OCI-LY3 (cell line): ENCODE results near the gene POLG2.

ENCODE experiments used
- H2AFZ ChIP-seq: fragments of 200-600, 300-600 bp; shearing (Covaris generic); 2 replicates; pipeline ENCODE4 v1.6.0; 2014; ENCODE audit warnings: antibody characterized with exemption, low read depth, low read length
- H3K27ac ChIP-seq: fragments of 200-600, 300-600 bp; sonication (generic); 2 replicates; pipeline ENCODE4 v1.5.1; 2014; ENCODE audit warnings: mild to moderate bottlenecking, low read length, moderate library complexity, mixed read lengths
- H3K27me3 ChIP-seq: fragments of 200-600, 300-600 bp; sonication (generic); 2 replicates; pipeline ENCODE4 v1.6.1; 2014; ENCODE audit warnings: low read depth, low read length, mixed read lengths
- H3K36me3 ChIP-seq: fragments of 200-600, 300-600 bp; sonication (generic); replicated peaks from 2 replicates; pipeline ENCODE3; 2014; ENCODE audit warnings: low read depth, low read length, mixed read lengths
- H3K4me1 ChIP-seq: fragments of 300-600, 200-600 bp; sonication (generic); 2 replicates; pipeline ENCODE4 v1.6.1; 2014; ENCODE audit warnings: low read length, mixed read lengths
- H3K4me2 ChIP-seq: fragments of 200-600, 300-600 bp; sonication (generic); 2 replicates; pipeline ENCODE4 v1.6.1; 2014; ENCODE audit warnings: low read length, mixed read lengths
- H3K4me3 ChIP-seq: fragments of 300-600, 200-600 bp; sonication (generic); 2 replicates; pipeline ENCODE4 v1.5.1; 2014; ENCODE audit warnings: antibody characterized with exemption, mild to moderate bottlenecking, low read length, moderate library complexity
- H3K79me2 ChIP-seq: fragments of 300-600, 200-600 bp; shearing (Covaris generic); 2 replicates; pipeline ENCODE4 v1.6.1; 2014; ENCODE audit warnings: mild to moderate bottlenecking, low read length, mixed read lengths
- H3K9ac ChIP-seq: fragments of 300-600, 200-600 bp; shearing (Covaris generic); 2 replicates; pipeline ENCODE4 v1.6.0; 2014; ENCODE audit warnings: mild to moderate bottlenecking, low read length, moderate library complexity
- H3K9me3 ChIP-seq: fragments of 200-600, 300-600 bp; shearing (Covaris generic); 2 replicates; pipeline ENCODE4 v1.6.1; 2014; ENCODE audit warnings: low read length, mixed read lengths; ENCODE audit not compliant: insufficient read depth
- H4K20me1 ChIP-seq: fragments of 200-600, 300-600 bp; sonication (generic); 2 replicates; pipeline ENCODE4 v1.6.1; 2016; ENCODE audit warnings: low read length, mixed read lengths; ENCODE audit not compliant: insufficient read depth
- EZH2phosphoT487 ChIP-seq: fragments of 200-600 bp; shearing (Covaris generic); IDR thresholded peaks from 2 replicates; pipeline ENCODE4 v1.6.1; 2018; ENCODE audit warnings: antibody characterized with exemption, mixed run types, low read depth
- TF ChIP-seq, protein P1 (sequence below): fragments of 200-600, 300-600 bp; sonication (generic); IDR thresholded peaks from 2 replicates; pipeline ENCODE4 v1.5.1; 2014; ENCODE audit warnings: antibody characterized with exemption, low read length, low read depth

POLG2 gene

GRCh38 chr17:64537488-64537887 is 40.6 kb upstream of the POLG2 start:
- Histone ChIP-seq H3K9me3 (no peaks in the 10 kb centered on the region), H2AFZ (no peak overlapping the region), H3K27ac (no peak overlapping the region), H3K36me3 (peaks cover 70% of the 10 kb centered on the region), H3K4me3 (no peak overlapping the region), H3K4me2 (no peak overlapping the region), H3K79me2 (no peaks in the 10 kb centered on the region), H3K27me3 (no peaks in the 10 kb centered on the region), H3K4me1 (no peaks in the 10 kb centered on the region), H3K9ac (no peak overlapping the region), H4K20me1 (no peaks in the 10 kb centered on the region)
- TF ChIP-seq, protein P1, sequence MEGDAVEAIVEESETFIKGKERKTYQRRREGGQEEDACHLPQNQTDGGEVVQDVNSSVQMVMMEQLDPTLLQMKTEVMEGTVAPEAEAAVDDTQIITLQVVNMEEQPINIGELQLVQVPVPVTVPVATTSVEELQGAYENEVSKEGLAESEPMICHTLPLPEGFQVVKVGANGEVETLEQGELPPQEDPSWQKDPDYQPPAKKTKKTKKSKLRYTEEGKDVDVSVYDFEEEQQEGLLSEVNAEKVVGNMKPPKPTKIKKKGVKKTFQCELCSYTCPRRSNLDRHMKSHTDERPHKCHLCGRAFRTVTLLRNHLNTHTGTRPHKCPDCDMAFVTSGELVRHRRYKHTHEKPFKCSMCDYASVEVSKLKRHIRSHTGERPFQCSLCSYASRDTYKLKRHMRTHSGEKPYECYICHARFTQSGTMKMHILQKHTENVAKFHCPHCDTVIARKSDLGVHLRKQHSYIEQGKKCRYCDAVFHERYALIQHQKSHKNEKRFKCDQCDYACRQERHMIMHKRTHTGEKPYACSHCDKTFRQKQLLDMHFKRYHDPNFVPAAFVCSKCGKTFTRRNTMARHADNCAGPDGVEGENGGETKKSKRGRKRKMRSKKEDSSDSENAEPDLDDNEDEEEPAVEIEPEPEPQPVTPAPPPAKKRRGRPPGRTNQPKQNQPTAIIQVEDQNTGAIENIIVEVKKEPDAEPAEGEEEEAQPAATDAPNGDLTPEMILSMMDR = no peak

DNA sequence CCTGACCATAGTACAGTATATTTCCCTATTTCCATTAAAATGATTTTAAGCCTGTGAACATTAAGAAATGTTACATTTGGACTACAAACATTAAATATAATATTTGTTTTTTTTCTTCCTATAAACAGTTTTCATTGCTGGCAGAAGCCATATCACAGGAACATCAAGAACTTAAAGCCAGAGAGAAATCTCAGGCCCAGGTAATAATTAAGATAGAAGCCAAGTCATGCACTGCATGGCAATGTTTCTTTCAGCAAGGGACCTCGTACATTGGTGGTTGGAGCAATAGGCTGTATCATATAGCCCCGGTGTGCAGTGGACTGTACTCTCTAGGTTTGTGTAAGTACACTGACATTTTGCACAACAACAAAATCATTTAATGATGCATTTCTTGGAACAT is 40.1 kb upstream of the POLG2 start:
- no peak overlapping the region for H3K9ac ChIP-seq
- H3K4me2 ChIP-seq = no peak overlapping the region
- no peaks in the 10 kb centered on the region for H3K4me1 ChIP-seq
- H4K20me1 ChIP-seq = no peaks in the 10 kb centered on the region
- H3K9me3 ChIP-seq = no peaks in the 10 kb centered on the region
- no peak overlapping the region for H3K27ac ChIP-seq
- H3K36me3 ChIP-seq = peaks cover 72% of the 10 kb centered on the region
- H2AFZ ChIP-seq = no peak overlapping the region
- H3K27me3 ChIP-seq = no peaks in the 10 kb centered on the region
- TF ChIP-seq, protein P1 = no peak
- no peak for TF ChIP-seq EZH2phosphoT487
- H3K79me2 ChIP-seq = no peaks in the 10 kb centered on the region
- no peak overlapping the region for H3K4me3 ChIP-seq

DNA sequence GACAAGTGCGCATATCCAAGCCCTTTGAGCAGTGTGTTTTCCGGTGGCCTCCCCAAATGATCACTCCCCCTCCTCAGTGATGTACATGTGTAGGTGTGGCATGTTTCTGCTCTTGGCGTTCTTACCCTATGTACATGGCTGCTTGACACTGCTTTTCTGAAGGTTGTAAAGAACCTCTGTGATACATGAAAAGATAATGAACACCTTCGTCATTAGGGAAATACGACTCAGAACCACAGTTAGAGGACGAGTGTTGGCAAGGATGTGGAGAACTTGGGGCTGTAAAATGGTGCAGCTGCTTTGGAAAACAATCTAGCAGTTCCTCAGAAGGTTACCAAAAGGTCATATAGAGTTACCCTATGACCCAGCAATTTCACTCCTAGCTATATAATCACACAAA is 38.5 kb upstream of the POLG2 start:
- Histone ChIP-seq H3K27me3 (no peaks in the 10 kb centered on the region), H3K36me3 (peaks cover 80% of the 10 kb centered on the region), H3K4me3 (no peak overlapping the region), H3K27ac (no peak overlapping the region), H3K4me1 (no peaks in the 10 kb centered on the region), H4K20me1 (no peaks in the 10 kb centered on the region), H3K4me2 (no peak overlapping the region), H3K9me3 (no peaks in the 10 kb centered on the region), H3K79me2 (no peaks in the 10 kb centered on the region), H3K9ac (no peak overlapping the region), H2AFZ (no peak overlapping the region)
- no peak for TF ChIP-seq EZH2phosphoT487
- TF ChIP-seq, protein P1 = no peak

DNA sequence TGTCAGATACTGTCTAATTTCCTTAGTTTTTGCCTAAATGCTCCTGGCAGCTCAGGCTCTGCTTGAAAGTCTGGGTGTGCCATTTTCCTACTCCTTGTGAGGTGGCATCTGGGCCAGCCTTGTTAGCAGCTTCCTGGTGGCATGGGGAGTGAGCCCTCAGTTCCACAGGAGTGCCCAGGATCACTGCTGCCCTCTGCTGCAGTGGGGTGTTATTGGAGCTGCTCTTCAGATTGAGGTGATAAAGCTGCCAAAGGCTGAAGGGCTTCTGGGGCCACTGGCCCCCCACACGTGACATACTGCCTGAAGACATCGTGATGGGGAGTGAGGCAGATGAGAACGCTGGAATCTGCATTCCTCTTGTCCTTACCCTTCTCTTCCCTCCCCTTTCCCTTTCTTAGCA is 37.3 kb upstream of the POLG2 start:
- Histone ChIP-seq H4K20me1 (no peaks in the 10 kb centered on the region), H3K4me3 (no peak overlapping the region), H3K9ac (no peak overlapping the region), H3K9me3 (no peaks in the 10 kb centered on the region), H3K27me3 (no peaks in the 10 kb centered on the region), H3K4me1 (no peaks in the 10 kb centered on the region), H2AFZ (no peak overlapping the region), H3K36me3 (peaks cover 84% of the 10 kb centered on the region), H3K4me2 (no peak overlapping the region), H3K79me2 (no peaks in the 10 kb centered on the region), H3K27ac (no peak overlapping the region)
- no peak for TF ChIP-seq EZH2phosphoT487
- TF ChIP-seq, protein P1 = peak; percentile 20; the same call in 1 of the 2 replicates
